Stimulated activated CD8-positive, alpha-beta memory T cell treated with anti-CD3 and anti-CD28 coated beads, Interleukin-7, amount 100 ng/mL, for 24 hours (primary cell): ENCODE data around the gene FCHO2.

Experiments used
- DNase-seq: peaks from one replicate; pipeline ENCODE4 v3.0.0-alpha.2; 2020; ENCODE audit warnings: low read depth

FCHO2 gene

DNA sequence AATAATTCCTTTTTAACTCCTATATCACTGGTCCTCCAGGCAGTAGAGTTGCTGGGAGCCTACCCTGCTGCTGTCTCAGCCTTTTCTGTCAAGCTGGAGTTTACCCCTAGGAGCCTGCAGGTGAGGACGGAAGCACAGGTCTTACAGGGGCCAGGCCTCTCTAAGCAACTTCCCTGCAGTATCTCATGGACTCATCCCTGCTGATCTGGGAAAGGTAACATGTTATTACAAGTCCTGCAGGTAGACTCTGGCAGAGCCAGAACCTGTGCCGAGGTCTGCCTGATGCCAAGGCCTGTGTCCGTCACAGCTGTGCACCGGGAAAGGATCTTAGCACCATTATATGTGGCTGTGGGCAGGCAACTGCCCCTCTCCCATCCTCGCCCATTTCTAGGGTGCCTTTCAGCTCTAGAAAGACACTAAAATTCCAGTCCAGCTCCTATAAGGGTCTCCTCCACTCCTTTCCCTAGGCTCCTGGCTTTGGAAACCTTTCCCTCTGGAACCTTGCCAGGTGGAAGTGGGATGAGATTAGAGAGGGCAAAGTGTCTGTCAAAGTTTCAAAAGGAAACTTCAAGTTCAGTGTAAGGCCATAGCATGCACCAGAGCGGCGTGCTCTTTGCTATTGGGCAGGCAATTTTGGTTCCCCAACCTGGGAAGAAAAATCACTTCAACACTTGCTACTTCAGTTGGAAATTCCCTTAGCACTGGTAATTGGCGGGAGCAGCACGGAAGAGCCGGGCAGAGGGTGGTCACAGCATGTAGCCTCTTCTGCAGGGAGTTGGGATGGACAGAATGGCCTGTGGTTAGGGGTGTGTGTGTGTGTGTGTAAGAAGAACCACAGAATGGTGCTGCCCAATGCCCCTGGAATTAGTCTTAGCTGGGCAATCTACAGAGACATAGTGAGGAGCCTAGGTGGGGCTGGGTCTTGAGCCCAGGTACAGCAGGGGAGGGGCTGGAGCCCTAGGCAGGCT, 182.0 kb downstream of the FCHO2 start:
- DNase-seq, result no peak

DNA sequence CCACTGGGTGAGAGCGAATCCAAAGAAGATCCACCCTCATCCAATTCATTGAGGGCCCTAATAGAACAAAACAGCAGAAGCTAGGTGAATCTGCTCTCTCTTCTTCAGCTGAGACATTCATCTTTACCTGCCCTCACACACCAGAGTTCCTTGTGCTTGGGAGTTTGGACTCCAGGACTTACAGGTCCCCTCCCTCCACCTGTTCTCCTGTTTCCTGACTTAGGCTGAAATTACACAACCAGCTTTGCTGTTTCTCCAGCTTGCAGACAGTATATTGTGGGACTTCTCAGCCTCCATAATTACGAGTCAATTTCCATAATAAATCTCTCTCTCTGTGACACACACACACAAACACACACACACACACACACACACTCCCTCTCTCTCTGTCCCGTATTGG, 183.6 kb downstream of the FCHO2 start:
- DNase-seq, result no peak
